Umbilical cord (tissue), 2 donors: Measurements from ENCODE around the gene SLX9. TPM values are rescaled to one million over a fixed set of nuclear protein-coding genes. Genes with fewer than 3 reads are reported as not detected.

Experiments used
- DNase-seq: peaks from one replicate; pipeline ENCODE4 v3.0.0-alpha.2; 2015; ENCODE audit warnings: low spot score
- total RNA-seq: library from RNA; depleted of rRNA; stranded (reverse); fragments of >200 nt; gene quantifications from one replicate; pipeline ENCODE4 v1.2.3, GENCODE V29; 2014; ENCODE audit warnings: low replicate concordance; ENCODE audit not compliant: insufficient read depth

SLX9 gene
- total RNA-seq, 1 donor from 2014 or later: 32.0 TPM

DNA sequence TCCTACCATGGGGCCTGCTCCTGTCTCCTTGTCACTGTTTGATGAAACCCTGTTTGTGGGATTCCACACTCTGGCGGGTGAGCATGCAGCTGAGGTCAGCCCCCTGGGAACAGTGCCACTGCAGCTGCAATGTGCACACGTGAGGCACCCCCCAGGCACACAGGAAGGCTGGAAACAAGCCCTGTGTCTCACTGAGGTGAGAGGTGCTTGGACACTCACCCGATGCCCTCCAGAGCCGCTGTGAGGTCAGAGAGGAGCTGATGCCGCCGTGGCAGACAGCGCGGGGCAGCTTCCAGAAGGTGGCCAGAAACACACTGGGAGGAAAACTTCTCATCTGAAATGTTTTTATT lies 49.7 kb downstream of the SLX9 start:
- DNase-seq: peak; percentile 72

- DNase-seq: peak; percentile 77
These were observed 50.3 kb downstream of the SLX9 start for GRCh38 chr21:44989943-44990780.

- no peak for DNase-seq
These were observed 51.1 kb downstream of the SLX9 start for GRCh38 chr21:44990921-44991320.

GRCh38 chr21:44991538-44992483 lies 52.0 kb downstream of the SLX9 start:
- no peak for DNase-seq

DNA sequence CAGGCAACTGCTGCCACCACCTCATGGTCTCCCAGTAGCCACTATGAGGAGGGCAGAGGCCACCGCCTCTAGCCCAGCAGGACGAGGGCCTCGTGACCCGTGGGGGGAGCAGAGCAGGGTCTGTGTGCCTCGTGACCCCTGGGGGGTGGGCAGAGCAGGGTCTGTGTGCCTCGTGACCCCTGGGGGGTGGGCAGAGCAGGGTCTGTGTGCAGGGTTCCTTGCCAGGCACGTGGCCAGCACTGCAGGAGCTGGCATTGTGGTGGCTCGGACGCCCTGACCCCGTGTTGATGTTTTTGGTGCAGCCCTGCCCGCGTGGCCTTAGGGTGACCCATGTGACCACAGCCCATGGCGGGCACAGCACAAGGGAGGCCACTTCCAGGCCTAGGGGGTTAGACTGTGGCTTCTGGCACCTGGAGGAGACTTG lies 52.8 kb downstream of the SLX9 start:
- DNase-seq: no peak

- no peak for DNase-seq
These were observed 53.7 kb downstream of the SLX9 start for GRCh38 chr21:44993321-44994046.

DNA sequence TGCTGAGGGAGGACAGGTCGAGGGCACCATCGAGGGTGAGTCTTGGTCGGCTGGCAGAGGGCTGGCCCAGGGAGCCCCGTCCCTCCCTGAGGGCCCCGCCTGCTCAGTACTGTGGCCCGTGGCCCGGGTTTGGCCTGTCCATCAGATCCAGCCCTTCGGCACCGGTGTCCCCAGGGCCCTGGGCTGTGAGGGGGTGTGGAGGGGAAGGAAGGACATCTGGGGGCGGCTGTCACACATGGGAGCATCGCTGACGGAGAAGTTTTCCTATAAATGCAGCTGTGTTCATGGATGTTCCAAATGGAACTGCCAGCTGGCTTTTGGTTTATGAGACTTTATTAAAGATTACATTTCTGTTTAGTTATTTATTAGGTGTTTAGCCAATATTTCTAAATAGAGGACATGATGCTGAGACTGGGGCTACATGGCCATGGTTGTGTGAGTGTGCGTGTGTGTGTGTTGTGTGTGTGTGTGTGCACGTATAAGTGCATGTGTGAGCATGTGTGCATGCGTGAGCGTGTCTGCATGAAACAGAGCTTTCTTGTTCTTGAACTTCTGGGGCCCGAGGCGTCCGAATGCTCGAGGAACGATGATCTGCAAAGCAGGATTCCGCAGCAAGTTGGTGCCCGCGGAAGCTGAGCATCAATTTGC lies 54.3 kb downstream of the SLX9 start:
- DNase-seq: peak; percentile 43

GRCh38 chr21:44994695-44995342 lies 55.0 kb downstream of the SLX9 start:
- no peak for DNase-seq

DNA sequence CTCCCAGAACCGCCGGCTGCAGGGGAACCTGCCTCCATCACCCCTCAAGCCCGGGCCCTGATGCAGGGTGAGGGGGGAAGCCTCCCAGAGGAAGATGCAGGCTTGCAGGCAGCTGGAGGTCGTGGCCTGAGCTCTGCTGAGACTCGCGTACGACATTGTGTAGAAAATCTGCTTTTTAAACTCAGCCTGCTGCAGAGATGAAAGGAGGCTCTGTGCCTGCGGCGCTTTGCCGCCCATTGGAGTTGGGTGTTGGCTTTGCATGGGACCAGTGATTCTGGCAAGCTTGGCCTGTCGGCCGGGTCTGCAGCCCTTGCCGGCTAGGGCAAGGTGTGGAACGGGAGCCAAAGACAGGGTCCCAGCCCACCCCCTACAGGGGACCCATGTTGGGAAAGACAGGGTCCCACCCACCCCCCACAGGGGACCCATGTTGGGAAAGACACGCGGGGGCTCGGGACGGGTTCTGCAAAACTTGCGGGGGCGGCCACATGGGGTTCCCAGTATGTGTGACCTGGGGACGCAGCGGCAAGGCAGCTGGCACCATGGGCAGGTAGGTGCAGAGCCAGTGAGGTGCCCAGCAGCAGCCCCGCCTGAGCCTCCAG lies 55.6 kb downstream of the SLX9 start:
- no peak for DNase-seq

GRCh38 chr21:44996096-44996495 lies 56.3 kb downstream of the SLX9 start:
- DNase-seq: no peak

DNA sequence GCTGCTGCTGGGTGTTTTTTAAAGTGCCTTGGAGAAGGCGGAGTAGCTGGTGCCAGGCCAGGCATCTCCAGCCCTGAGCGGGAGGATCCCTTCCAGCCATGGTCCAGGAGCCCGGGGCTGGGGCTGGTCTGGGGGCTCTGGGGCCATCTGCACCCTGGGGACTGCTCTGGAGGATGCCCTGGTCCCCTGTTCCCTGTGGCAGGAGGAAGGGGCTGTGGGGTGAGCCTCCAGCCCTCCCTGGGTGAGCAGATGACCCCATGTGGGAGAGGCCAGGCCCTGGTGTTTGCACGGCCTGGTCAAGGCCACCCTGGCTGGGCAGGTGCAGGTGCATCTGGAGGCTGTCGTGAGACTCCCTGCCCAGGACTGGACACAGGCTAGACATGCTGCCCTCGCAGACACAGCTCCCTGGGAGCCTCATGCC lies 56.7 kb downstream of the SLX9 start:
- no peak for DNase-seq

GRCh38 chr21:44996983-44997936 lies 57.4 kb downstream of the SLX9 start:
- no peak for DNase-seq

DNA sequence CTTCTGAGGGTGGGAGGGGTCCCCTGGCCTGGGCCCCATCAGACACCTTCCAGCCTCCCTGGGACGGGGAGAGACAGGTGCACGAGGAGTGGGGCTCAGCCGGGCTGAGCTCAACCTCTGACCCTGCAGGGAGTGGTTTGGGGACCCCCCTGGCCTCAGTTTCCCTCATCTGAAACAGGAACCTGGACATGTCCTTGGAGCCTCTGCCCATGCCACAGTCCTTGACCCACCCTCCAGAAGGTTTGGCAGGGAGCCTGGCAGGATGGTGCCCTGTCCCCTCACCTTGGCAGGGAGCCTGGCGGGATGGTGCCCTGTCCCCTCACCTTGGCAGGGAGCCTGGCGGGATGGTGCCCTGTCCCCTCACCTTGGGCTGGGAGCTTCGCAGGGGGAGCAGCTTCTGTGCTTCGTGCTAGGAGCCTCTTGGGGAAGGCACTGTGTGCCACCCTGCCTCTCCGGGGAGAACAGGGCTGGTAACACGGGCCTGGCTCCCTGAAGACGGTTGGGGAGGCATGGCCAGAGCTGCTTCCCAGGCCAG lies 58.3 kb downstream of the SLX9 start:
- no peak for DNase-seq

DNA sequence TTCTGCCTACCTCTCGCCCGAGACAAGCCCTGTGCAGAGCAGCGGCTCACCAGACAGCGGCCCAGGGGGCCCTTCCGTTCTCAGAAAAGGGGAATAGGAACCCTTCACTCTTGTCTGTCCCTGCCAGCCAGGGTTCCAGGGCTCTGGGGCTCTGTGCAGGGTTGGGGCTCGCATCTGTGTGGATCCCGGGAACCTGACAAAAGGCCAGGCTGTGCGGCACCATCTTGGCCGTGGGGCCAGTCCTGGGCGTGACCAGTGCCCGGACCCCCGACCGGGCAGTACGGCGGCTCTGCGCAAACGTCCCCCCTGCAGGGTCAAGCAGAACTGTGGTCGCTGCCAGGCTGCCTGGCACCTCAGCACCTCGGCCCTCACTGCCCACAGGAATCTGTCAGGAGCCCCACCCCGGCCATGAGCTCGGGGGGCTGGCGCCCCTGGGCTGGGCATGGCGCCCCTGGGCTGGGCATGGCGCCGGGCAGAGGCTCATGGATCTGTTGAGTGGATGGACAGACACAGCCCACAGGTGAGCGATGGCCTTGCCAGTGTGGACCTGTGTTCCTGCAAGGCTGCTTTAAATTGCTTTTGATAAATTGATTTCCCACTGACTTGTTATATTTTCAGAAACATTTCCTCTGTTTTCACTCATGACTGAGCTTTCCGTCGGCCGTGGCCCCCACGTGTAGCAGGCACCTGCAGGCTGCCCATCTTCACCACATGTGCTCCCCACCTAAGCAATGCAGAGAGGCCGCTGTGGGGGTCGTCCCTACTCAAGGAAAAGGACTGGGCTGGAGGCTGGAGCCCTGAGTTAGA lies 59.0 kb downstream of the SLX9 start:
- DNase-seq: no peak

DNA sequence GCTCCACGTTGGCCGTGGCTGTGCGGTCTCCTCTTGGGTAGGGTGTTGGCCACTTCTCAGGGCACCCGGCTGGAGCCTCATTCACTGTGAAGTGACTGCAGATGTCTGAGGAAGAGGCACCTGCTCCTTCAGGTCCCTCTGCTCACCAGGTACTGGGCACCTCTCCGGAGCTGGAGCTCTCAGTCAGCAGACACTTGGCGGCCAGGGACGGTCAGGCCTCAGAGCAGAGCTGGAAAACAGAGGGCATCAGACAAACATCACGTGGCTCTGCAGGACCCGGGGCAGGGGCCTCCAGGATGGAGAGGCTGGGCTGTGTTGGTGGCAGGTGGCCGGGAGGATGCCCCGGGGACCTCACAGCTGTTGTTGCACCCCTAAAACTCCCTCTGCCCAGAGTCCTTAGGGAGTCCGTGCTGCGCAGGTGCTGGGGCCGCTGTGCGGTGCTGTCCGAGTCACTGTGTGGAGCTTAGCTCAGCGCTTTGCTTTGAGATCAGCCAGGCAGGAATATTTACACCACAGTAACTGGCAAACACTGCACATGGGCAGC lies 59.7 kb downstream of the SLX9 start:
- no peak for DNase-seq

DNA sequence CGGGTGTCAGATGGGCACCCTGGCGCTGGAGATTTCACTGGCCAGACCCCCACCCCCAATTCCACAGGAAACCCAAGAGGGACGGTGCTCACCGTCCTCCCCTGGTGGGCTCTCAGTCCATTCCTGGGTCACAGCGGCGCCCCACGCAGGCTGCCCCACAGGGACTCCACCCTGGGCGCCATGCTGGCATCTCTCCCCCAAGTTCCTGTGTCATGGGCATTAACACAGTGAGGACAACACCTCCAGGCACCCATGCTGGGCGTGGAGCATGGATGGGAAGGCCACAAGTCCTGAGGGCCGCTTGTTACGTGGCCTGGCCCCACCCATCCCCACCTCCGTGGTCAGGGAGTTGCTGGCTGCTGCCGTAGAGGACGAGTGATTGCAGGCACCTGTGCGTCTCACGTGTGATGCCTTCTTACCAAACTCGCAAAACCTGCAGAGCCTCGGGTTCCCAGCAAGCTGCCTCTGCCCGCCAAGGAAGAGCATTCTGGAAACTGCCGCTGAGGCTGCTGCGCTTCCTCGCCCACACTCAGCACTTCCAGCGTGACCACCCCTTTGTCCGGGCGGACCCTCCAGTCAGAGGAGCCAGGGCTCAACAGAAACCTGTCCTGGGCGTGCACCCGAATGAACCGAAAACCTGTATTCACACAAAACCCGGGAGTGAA lies 60.3 kb downstream of the SLX9 start:
- no peak for DNase-seq

- no peak for DNase-seq
These were observed 60.9 kb downstream of the SLX9 start for GRCh38 chr21:45000637-45001133.
